Measurements from ENCODE around the gene NOG. TPM values are rescaled to one million over a fixed set of nuclear protein-coding genes. Genes with fewer than 3 reads are reported as not detected.
A peak's percentile ranks its signal among the peaks of the same experiment; 100 is the strongest.

The NOG gene
- 0.73 TPM in 1 of 2 replicates, not detected in the other for total RNA-seq (2022)
- Bru-seq, nascent RNA: not detected
- percentile 34 among the genes with signal in this experiment for BruChase-seq, experiment 1, labeled RNA remaining after a 6-hour chase
- BruChase-seq, experiment 2, labeled RNA remaining after a 2-hour chase: percentile 53 among the genes with signal in this experiment
- long read RNA-seq: 0 reads

- H3K27me3 Mint-ChIP-seq (ENCODE audit: unreplicated experiment): peaks cover 61% of the 10 kb centered on the region
- peaks cover 7% of the 10 kb centered on the region for H3K4me1 Mint-ChIP-seq (ENCODE audit: low read depth, unreplicated experiment)
- no peaks in the 10 kb centered on the region for H3K9me3 Mint-ChIP-seq (ENCODE audit: low read depth, unreplicated experiment)
- H3K4me3 Mint-ChIP-seq (ENCODE audit: low read depth, unreplicated experiment): peak within 1 kb of the TSS; percentile 74
- H3K36me3 Mint-ChIP-seq (ENCODE audit: insufficient read depth, unreplicated experiment): peaks cover 25% of the 10 kb centered on the region
- CTCF ChIA-PET: interaction anchor here (0.7 to 4.5 kb wide), 3 partner anchors 54 to 186 kb away, joined by 3 to 52 read pairs (median 13); no protein-coding TSS in a partner anchor
- BruUV-seq (replicated peaks): no TSS peak
- TF ChIP-seq CTCF (IDR thresholded peaks at IDR 0.05; ENCODE audit: unreplicated experiment): no peak
- intact Hi-C loops (cut with micrococcal nuclease; ENCODE audit: unreplicated experiment): no loop called here
- DNase-seq: peak; percentile 55
- no peak within 1 kb of the TSS for H3K27ac Mint-ChIP-seq (ENCODE audit: unreplicated experiment)
These were observed at the start of gene NOG for GRCh38 chr17:56593646-56594319. Gene NOG (plus strand): TSS chr17:56593699. CDS start chr17:56594224, 525 bp downstream.

GRCh38 chr17:56545106-56545505, 48.4 kb upstream of the NOG start:
- CTCF ChIA-PET: no interaction called here
- intact Hi-C loops (cut with micrococcal nuclease; ENCODE audit: unreplicated experiment): no loop called here
- H3K27ac Mint-ChIP-seq (ENCODE audit: unreplicated experiment): no peak overlapping the region
- peaks cover 2% of the 10 kb centered on the region for H3K9me3 Mint-ChIP-seq (ENCODE audit: low read depth, unreplicated experiment)
- H3K27me3 Mint-ChIP-seq (ENCODE audit: unreplicated experiment): peaks cover 61% of the 10 kb centered on the region
- DNase-seq: no peak
- H3K36me3 Mint-ChIP-seq (ENCODE audit: insufficient read depth, unreplicated experiment): no peaks in the 10 kb centered on the region
- no peak overlapping the region for H3K4me3 Mint-ChIP-seq (ENCODE audit: low read depth, unreplicated experiment)
- TF ChIP-seq CTCF (IDR thresholded peaks at IDR 0.05; ENCODE audit: unreplicated experiment): no peak
- H3K4me1 Mint-ChIP-seq (ENCODE audit: low read depth, unreplicated experiment): no peaks in the 10 kb centered on the region
- no TSS peak for BruUV-seq (replicated peaks)

GRCh38 chr17:56545930-56546329, 47.6 kb upstream of the NOG start:
- no peak overlapping the region for H3K27ac Mint-ChIP-seq (ENCODE audit: unreplicated experiment)
- peaks cover 65% of the 10 kb centered on the region for H3K27me3 Mint-ChIP-seq (ENCODE audit: unreplicated experiment)
- intact Hi-C loops (cut with micrococcal nuclease; ENCODE audit: unreplicated experiment): no loop called here
- no peaks in the 10 kb centered on the region for H3K36me3 Mint-ChIP-seq (ENCODE audit: insufficient read depth, unreplicated experiment)
- H3K4me1 Mint-ChIP-seq (ENCODE audit: low read depth, unreplicated experiment): no peaks in the 10 kb centered on the region
- no peak overlapping the region for H3K4me3 Mint-ChIP-seq (ENCODE audit: low read depth, unreplicated experiment)
- no peak for TF ChIP-seq CTCF (IDR thresholded peaks at IDR 0.05; ENCODE audit: unreplicated experiment)
- no TSS peak for BruUV-seq (replicated peaks)
- H3K9me3 Mint-ChIP-seq (ENCODE audit: low read depth, unreplicated experiment): peaks cover 2% of the 10 kb centered on the region
- DNase-seq: no peak
- CTCF ChIA-PET: no interaction called here

GRCh38 chr17:56548661-56549060, 44.8 kb upstream of the NOG start:
- no peaks in the 10 kb centered on the region for H3K4me1 Mint-ChIP-seq (ENCODE audit: low read depth, unreplicated experiment)
- no peak overlapping the region for H3K4me3 Mint-ChIP-seq (ENCODE audit: low read depth, unreplicated experiment)
- CTCF ChIA-PET: no interaction called here
- no peak for TF ChIP-seq CTCF (IDR thresholded peaks at IDR 0.05; ENCODE audit: unreplicated experiment)
- no peak overlapping the region for H3K27ac Mint-ChIP-seq (ENCODE audit: unreplicated experiment)
- no peak for DNase-seq
- intact Hi-C loops (cut with micrococcal nuclease; ENCODE audit: unreplicated experiment): no loop called here
- H3K36me3 Mint-ChIP-seq (ENCODE audit: insufficient read depth, unreplicated experiment): no peaks in the 10 kb centered on the region
- peaks cover 4% of the 10 kb centered on the region for H3K9me3 Mint-ChIP-seq (ENCODE audit: low read depth, unreplicated experiment)
- no TSS peak for BruUV-seq (replicated peaks)
- H3K27me3 Mint-ChIP-seq (ENCODE audit: unreplicated experiment): peaks cover 63% of the 10 kb centered on the region
